GM21723 (cell line): ENCODE results near the gene SEC31A.

Experiments used
- ATAC-seq: cut with Tn5 transposase; IDR thresholded peaks from one replicate; pipeline ENCODE4 v1.9.1; 2021; ENCODE audit warnings: mild to moderate bottlenecking, moderate library complexity; ENCODE audit not compliant: unreplicated experiment

Gene SEC31A

DNA sequence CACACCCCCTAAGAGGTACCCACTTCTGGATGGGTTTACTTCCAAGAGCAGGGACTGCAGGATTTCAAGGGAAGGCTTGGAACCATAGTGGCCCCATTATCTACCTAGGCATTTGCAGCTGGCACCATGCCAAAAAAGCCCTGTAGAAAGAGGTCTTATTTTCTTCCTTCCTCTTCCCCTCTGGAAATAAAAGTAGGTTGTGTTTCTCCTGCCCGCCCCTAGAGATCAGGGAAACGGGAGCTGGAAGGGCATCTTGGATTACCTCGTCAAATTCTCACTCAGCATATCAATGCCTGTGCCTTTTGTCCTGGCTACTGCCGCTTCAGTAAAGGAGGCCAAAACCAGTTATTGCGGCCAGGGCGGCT, 93.9 kb downstream of the SEC31A start:
- no peak for ATAC-seq

- ATAC-seq: no peak
Measured at GRCh38 chr4:82792912-82793649, 97.9 kb downstream of the SEC31A start.

- no peak for ATAC-seq
Measured at GRCh38 chr4:82791179-82791578, 99.8 kb downstream of the SEC31A start.

DNA sequence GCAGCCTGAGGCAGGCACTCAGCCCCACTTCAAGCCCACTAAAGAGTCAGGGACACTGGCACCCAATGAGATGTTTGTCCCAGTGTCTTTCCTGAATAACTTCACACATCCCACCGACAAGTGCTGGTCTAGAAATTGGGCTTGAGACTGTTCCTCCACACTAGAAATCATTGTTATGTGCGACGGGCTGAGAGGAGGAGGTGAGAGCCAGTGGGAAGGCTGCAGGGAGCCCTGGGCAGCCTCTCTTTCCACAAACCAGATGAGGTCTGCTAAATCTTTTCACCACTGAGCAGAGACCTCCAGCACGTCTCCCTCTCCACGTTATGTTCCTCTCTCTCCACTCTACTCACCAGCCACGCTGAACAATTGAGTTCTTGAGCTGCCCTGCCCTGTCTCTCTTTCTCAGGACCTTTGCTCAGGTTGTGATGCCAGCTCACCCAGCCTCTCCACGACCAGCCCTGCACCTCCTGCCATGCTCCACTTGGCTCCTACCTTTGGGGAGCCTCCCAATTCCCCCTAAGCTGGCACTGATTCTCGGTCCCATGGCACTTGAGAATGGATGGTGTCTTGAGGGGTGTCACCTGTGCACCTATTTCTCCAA, 100.8 kb downstream of the SEC31A start:
- ATAC-seq: no peak

- ATAC-seq: no peak
Measured at GRCh38 chr4:82789025-82789776, 101.8 kb downstream of the SEC31A start.

GRCh38 chr4:82787342-82787741, 103.6 kb downstream of the SEC31A start:
- no peak for ATAC-seq

DNA sequence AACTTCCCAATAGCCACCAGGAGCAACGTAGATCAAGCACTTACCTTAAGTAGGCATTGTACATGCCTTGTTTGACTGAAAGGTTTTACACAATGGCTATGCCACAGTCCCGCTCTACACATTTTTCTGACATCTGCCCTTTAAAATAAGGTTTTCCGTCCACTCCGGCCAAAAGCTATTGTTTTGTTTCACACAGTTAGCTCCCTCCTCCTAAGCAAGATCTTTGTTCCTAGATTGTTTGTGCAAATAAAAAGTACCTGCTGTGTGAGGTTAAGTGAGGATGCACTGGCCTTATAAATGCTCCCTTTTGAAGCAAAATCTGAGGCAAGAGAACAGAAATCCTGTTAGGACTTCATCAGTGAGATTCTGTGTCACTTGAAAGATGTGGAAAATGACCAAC, 104.1 kb downstream of the SEC31A start:
- ATAC-seq: no peak

DNA sequence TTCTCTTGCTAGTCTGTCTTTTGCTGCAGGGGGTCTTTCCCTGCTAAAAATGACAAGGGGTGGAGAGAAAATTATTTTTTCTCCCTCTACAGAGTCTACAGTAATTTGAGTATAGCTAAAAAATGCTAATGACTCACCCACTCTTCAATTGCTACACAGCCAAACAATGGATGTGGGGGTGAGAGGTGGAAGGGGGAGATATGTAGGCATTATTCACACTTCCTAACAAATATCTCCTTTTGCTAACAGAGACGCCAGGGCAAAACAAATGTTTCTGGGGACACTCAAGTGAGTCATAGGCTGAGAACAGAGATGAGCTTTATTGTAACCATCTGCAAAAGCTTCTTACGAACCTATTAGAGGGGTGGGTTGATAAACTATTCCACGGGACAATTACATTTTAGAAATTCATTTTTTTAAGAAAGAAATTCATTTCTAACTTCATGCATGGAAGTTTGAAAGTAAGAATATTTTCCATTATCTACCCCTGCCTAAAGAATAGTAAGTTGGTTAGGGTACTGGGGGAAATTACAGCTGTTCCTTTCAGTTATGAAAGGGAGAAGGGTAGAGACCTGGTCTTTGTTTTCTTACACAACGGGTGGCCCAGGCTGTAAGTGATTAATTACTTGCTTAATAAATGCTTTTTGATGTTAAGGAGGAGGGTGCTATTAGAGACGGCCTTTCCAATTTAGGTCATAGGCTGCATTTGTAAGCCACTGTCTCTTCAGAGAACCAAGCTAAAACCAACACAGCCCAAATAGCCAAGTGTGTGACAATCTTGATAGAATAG, 105.1 kb downstream of the SEC31A start:
- ATAC-seq: no peak

GRCh38 chr4:82784681-82785610, 106.0 kb downstream of the SEC31A start:
- no peak for ATAC-seq

DNA sequence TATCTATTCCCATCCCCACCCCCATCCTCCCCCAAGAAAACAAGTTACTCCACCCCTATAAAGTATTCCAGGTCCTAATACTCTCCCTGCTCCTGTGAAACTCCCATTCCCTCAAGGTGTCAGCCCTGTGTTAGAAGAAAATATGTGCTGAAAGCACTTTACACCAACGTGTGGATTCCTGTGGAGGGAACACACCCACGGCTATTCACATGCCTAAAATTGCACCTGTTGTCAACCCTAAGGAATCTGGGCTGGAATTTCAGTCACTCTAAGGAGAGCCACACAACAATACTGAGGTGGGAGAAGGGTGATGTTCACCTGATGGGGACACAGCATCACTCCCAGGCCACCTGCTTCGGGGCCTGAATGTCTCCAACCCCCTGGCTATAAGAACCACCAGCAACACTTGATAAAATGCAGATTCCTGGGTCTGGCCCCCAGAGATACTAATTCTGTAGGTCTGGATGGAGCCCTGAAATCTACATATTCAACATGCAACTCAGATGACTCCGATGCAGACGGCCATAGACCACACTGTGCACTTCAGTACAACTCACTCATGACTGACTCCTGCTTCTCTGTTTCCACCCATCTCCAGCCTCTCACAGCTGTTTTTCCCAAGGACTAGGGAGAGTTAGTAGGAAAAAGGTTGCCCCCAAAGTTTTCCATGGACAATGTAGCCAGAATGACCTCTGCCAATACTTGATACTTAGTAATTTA, 108.2 kb downstream of the SEC31A start:
- no peak for ATAC-seq

- peak; percentile 90 for ATAC-seq
Measured at GRCh38 chr4:82780752-82781231, 110.2 kb downstream of the SEC31A start.

GRCh38 chr4:82780170-82780751, 110.7 kb downstream of the SEC31A start:
- ATAC-seq: no peak

GRCh38 chr4:82779032-82779431, 111.9 kb downstream of the SEC31A start:
- ATAC-seq: no peak

DNA sequence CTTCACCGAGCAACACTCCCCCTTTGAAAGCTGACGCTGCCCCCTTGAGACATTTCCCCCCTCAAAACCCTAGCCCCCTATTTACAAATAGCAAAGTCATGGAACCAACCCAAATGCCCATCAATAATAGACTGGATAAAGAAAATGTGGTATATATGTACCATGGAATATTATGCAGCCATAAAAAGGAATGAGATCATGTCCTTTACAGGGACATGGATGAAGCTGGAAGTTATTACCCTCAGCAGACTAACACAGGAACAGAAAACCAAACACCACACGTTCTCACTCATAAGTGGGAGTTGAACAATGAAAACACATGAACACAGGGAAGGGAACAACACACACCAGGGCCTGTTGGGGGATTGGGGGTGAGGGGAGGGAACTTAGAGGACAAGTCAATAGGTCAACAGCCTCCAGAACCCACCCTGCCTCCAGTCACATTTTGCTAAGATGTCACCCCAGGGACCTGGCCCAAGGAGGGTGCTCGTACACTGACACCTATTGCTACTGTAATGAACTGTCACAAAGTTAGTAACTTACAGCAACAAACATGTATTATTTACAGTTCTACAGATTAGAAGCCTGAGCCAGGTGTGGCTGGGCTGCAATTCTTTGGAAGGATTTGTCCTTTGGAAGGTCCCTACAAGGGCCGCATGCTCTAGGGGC, 113.0 kb downstream of the SEC31A start:
- ATAC-seq: no peak

GRCh38 chr4:82776925-82777542, 113.9 kb downstream of the SEC31A start:
- ATAC-seq: no peak

GRCh38 chr4:82775243-82775642, 115.7 kb downstream of the SEC31A start:
- ATAC-seq: no peak

DNA sequence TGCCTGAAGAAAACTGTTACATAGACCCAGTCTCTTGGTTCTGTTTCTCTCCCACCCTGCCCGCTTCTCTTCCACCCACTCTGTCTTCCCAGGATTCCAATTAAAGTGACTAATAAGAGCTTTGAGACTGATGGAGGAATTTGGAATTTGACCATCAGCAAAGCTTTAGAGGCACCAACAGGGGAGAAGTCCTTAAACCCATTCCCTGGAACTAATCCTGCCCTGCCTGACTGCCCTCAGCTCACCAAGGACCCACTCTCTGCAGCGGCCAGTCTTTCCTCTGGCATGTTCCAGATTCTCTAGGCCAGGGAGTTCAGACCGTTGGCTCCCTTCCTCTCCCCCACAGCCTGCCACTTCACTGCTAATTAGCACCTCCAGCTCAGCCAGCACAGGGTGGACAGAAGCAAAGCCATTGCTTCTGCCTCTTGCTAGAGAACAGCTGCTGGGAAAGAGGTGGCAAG, 116.2 kb downstream of the SEC31A start:
- no peak for ATAC-seq

DNA sequence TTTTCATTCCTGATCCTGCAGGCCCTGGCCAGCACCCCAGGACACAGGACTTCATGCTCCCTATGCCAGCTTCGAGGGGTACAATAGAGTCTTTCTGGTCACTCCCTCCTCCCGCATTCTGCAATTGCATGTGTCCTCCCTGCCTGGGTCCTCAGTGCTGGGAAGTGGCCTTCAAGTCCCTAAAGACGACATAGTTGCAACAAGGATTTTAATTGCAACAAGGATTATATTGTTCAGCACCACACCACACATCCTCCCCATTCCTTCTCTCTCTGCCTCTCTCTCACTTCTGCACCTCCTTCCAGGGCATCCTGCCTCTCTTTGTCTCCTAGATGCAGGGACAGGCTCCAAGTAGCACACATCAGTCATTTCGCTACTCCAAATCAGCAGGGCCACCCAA, 117.9 kb downstream of the SEC31A start:
- ATAC-seq: no peak
